ENCODE results near the gene ARMS2.

The ARMS2 gene

GRCh38 chr10:122424059-122424458 lies 30.4 kb upstream of the ARMS2 start:
- Histone ChIP-seq H3K27me3 (ENCODE audit: insufficient read depth, low read depth, severe bottlenecking) (no peaks in the 10 kb centered on the region), H3K4me3 (ENCODE audit: low read depth, low read length) (no peak overlapping the region), H3K36me3 (peaks cover 15% of the 10 kb centered on the region), H3K27ac (no peak overlapping the region), H3K9me3 (ENCODE audit: severe bottlenecking) (no peaks in the 10 kb centered on the region)
- TF ChIP-seq, protein P1, sequence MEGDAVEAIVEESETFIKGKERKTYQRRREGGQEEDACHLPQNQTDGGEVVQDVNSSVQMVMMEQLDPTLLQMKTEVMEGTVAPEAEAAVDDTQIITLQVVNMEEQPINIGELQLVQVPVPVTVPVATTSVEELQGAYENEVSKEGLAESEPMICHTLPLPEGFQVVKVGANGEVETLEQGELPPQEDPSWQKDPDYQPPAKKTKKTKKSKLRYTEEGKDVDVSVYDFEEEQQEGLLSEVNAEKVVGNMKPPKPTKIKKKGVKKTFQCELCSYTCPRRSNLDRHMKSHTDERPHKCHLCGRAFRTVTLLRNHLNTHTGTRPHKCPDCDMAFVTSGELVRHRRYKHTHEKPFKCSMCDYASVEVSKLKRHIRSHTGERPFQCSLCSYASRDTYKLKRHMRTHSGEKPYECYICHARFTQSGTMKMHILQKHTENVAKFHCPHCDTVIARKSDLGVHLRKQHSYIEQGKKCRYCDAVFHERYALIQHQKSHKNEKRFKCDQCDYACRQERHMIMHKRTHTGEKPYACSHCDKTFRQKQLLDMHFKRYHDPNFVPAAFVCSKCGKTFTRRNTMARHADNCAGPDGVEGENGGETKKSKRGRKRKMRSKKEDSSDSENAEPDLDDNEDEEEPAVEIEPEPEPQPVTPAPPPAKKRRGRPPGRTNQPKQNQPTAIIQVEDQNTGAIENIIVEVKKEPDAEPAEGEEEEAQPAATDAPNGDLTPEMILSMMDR (IDR thresholded peaks at IDR 0.05; ENCODE audit: low read depth, low read length): no peak
- no peak for DNase-seq

GRCh38 chr10:122426829-122427228 lies 27.6 kb upstream of the ARMS2 start:
- H3K9me3 ChIP-seq (ENCODE audit: severe bottlenecking): no peaks in the 10 kb centered on the region
- DNase-seq: no peak
- TF ChIP-seq, protein P1 (IDR thresholded peaks at IDR 0.05; ENCODE audit: low read depth, low read length): no peak
- no peaks in the 10 kb centered on the region for H3K27me3 ChIP-seq (ENCODE audit: insufficient read depth, low read depth, severe bottlenecking)
- no peak overlapping the region for H3K27ac ChIP-seq
- H3K36me3 ChIP-seq: peaks cover 13% of the 10 kb centered on the region
- no peak overlapping the region for H3K4me3 ChIP-seq (ENCODE audit: low read depth, low read length)

DNA sequence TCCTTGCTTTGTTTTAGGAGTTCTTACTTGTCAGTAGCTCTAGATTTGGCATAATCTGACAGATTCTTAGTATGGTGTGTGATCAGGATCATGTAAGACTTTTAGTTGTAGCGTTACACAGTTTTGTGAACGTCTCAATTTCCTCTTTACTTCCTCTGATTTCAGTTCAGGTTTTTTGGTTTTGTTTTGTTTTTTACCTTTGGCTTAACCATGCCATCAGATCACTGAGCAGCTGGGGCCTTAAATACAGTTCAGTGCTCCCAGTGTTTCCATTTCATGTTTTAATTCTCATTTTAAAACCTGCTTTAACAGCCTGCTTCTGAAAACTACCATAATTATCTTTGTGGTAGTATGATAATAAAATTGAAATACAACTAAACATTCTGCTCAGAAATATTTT lies 27.2 kb upstream of the ARMS2 start:
- no peak overlapping the region for H3K27ac ChIP-seq
- TF ChIP-seq, protein P1 (IDR thresholded peaks at IDR 0.05; ENCODE audit: low read depth, low read length): no peak
- H3K9me3 ChIP-seq (ENCODE audit: severe bottlenecking): no peaks in the 10 kb centered on the region
- H3K27me3 ChIP-seq (ENCODE audit: insufficient read depth, low read depth, severe bottlenecking): no peaks in the 10 kb centered on the region
- peaks cover 13% of the 10 kb centered on the region for H3K36me3 ChIP-seq
- no peak overlapping the region for H3K4me3 ChIP-seq (ENCODE audit: low read depth, low read length)
- no peak for DNase-seq

GRCh38 chr10:122435212-122435827 lies 19.1 kb upstream of the ARMS2 start:
- H3K9me3 ChIP-seq (ENCODE audit: severe bottlenecking): no peaks in the 10 kb centered on the region
- H3K4me3 ChIP-seq (ENCODE audit: low read depth, low read length): no peak overlapping the region
- no peaks in the 10 kb centered on the region for H3K36me3 ChIP-seq
- TF ChIP-seq, protein P1 (IDR thresholded peaks at IDR 0.05; ENCODE audit: low read depth, low read length): no peak
- DNase-seq: no peak
- H3K27ac ChIP-seq: no peak overlapping the region
- H3K27me3 ChIP-seq (ENCODE audit: insufficient read depth, low read depth, severe bottlenecking): no peaks in the 10 kb centered on the region

DNA sequence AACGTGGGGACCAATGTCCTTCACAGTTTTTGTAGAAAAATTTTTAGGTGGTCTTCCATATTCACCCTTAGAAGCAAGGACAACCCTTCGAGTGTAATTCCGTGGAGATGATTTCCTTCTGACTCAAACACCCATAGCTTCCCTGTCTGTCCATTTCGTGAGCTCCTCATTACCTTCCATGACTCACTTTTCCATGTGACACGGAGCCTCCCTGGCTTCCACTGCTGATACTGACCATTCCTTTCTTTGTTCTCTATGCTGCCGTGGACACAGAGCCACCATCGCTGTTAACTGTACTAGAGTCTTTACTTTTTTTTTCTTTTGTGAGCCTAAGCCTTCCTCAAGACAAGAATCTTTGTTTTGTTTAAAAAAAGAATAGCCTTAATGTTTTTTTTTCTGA lies 12.5 kb upstream of the ARMS2 start:
- Histone ChIP-seq H3K27me3 (ENCODE audit: insufficient read depth, low read depth, severe bottlenecking) (no peaks in the 10 kb centered on the region), H3K9me3 (ENCODE audit: severe bottlenecking) (no peaks in the 10 kb centered on the region), H3K4me3 (ENCODE audit: low read depth, low read length) (no peak overlapping the region), H3K36me3 (no peaks in the 10 kb centered on the region), H3K27ac (no peak overlapping the region)
- TF ChIP-seq, protein P1 (IDR thresholded peaks at IDR 0.05; ENCODE audit: low read depth, low read length): no peak
- no peak for DNase-seq

GRCh38 chr10:122445469-122445868 lies 9.0 kb upstream of the ARMS2 start:
- H3K36me3 ChIP-seq: no peaks in the 10 kb centered on the region
- no peak overlapping the region for H3K27ac ChIP-seq
- DNase-seq: no peak
- TF ChIP-seq, protein P1 (IDR thresholded peaks at IDR 0.05; ENCODE audit: low read depth, low read length): no peak
- H3K27me3 ChIP-seq (ENCODE audit: insufficient read depth, low read depth, severe bottlenecking): no peaks in the 10 kb centered on the region
- no peak overlapping the region for H3K4me3 ChIP-seq (ENCODE audit: low read depth, low read length)
- H3K9me3 ChIP-seq (ENCODE audit: severe bottlenecking): no peaks in the 10 kb centered on the region
